K562 (cell line): Measurements from ENCODE around the gene MTMR3.

Experiments
- BHLHE40 ChIP-seq: IDR thresholded peaks from 2 replicates; pipeline ENCODE4 v1.6.1; 2011; ENCODE audit warnings: low read length, improper control_type of control experiment
- EGR1 ChIP-seq: fragments of 450-650 bp; conservative IDR thresholded peaks from 2 replicates; pipeline ENCODE4 v1.6.1; 2017; ENCODE audit warnings: mild to moderate bottlenecking
- FOXJ3 ChIP-seq: sonication (generic); formaldehyde crosslinking; IDR thresholded peaks from 2 replicates; pipeline ENCODE4 v1.4.0; 2020; ENCODE audit warnings: mild to moderate bottlenecking, missing genetic modification reagents
- MYC ChIP-seq, 2 experiments: fragments of 250-450 bp in 1 of 2; sonication (Bioruptor Pico) in 1 of 2; IDR thresholded peaks; 2 replicates each; pipeline versions ENCODE4 v1.5.1 to v1.6.1; 2012 to 2021; ENCODE audit warnings: low read depth in 2 of 2, borderline replicate concordance in 1 of 2, improper control_type of control experiment in 1 of 2, low read length in 1 of 2, mild to moderate bottlenecking in 1 of 2, moderate library complexity in 1 of 2
- TF ChIP-seq, protein P1 (sequence below): sonication (generic); formaldehyde crosslinking; IDR thresholded peaks from 2 replicates; pipeline ENCODE4 v1.8.0; 2022; ENCODE audit warnings: mild to moderate bottlenecking, missing genetic modification reagents

DNA sequence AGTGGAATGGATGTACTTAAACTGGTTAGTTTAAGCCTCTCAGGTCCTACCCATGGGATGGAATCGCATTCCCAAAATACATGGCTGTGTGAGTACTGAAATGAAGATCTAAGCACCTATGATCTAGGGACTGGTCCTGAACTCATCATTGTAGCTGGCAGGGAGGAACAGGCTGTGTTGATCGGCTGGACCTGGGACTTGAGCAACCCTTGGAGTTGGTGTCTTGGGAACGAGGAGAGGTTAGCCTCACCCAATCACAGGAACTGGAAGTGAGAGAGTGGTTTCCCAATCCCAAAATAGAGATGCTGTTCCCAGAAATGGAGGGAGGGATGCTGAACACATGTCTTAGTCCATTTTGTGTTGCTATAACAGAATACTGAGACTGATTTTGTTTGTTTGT lies 28.5 kb upstream of the MTMR3 start:
- TF ChIP-seq, protein P1, sequence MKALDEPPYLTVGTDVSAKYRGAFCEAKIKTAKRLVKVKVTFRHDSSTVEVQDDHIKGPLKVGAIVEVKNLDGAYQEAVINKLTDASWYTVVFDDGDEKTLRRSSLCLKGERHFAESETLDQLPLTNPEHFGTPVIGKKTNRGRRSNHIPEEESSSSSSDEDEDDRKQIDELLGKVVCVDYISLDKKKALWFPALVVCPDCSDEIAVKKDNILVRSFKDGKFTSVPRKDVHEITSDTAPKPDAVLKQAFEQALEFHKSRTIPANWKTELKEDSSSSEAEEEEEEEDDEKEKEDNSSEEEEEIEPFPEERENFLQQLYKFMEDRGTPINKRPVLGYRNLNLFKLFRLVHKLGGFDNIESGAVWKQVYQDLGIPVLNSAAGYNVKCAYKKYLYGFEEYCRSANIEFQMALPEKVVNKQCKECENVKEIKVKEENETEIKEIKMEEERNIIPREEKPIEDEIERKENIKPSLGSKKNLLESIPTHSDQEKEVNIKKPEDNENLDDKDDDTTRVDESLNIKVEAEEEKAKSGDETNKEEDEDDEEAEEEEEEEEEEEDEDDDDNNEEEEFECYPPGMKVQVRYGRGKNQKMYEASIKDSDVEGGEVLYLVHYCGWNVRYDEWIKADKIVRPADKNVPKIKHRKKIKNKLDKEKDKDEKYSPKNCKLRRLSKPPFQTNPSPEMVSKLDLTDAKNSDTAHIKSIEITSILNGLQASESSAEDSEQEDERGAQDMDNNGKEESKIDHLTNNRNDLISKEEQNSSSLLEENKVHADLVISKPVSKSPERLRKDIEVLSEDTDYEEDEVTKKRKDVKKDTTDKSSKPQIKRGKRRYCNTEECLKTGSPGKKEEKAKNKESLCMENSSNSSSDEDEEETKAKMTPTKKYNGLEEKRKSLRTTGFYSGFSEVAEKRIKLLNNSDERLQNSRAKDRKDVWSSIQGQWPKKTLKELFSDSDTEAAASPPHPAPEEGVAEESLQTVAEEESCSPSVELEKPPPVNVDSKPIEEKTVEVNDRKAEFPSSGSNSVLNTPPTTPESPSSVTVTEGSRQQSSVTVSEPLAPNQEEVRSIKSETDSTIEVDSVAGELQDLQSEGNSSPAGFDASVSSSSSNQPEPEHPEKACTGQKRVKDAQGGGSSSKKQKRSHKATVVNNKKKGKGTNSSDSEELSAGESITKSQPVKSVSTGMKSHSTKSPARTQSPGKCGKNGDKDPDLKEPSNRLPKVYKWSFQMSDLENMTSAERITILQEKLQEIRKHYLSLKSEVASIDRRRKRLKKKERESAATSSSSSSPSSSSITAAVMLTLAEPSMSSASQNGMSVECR (CRISPR knock-in tag) = no peak
- TF ChIP-seq FOXJ3 (CRISPR knock-in tag) = no peak
- TF ChIP-seq EGR1 = no peak
- no peak for TF ChIP-seq BHLHE40
- TF ChIP-seq MYC (IDR thresholded peaks at IDR 0.05; ENCODE audit: low read depth, low read length) = no peak
- TF ChIP-seq MYC (CRISPR knock-in tag; IDR thresholded peaks at IDR 0.05; ENCODE audit: borderline replicate concordance, low read depth) = no peak
